Kidney tubule cell (primary cell): ENCODE data around the gene IRS1.

Experiments used
- DNase-seq: peaks from one replicate; pipeline ENCODE4 v3.0.0-alpha.2; 2018; ENCODE audit warnings: low spot score

IRS1 gene

DNA sequence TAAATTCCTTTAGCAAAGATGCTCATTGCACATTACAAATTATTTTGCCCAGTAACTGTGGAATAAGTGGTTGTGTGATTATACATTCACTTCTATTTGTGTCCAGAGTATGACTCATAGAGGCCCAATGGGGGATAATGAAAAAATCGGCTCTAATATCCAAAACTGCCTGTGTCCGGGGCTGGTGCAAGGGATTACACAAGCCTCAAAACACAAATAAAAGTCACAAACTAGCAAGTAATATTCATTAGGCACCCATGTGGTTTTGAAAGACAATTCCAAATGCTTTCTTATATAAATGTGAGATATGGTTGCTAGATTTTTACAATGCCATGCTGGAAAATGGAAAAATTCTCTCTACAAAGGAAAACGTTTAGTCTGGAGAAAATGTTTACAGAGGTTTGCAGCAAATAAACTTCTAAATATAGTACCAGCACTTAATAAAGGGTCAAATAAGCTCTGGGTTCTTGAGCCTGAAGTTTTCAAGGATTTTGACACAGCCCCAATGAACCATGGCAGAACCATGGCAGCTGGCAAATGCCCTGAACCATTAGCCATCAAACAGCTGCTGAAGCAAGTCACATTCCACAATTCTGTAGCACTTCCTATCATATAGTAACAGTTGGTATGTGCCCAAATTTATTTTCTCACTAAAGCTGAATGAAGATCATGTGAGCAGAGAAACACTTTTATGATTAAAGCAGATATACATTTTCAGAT, 40.5 kb downstream of the IRS1 start:
- peak; percentile 47 for DNase-seq

DNA sequence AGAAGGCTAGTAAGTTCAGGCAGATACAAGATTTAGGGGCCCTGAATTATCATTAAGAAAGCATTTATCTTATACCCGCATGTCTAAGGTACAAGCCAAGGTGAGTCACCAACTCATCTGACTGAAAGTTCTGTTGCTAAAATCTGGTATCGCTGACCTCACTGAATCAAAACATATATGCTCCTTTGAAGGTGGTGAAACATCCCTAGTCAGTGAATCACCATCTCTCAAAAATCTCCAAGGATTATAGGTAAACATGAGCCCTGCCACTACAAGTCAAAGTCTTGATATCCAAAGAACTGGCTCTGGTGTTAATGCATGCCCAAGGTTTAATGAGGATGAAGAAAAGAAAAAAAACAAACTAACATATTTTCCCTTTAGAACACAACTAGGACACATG, 43.5 kb downstream of the IRS1 start:
- DNase-seq: peak; percentile 95

DNA sequence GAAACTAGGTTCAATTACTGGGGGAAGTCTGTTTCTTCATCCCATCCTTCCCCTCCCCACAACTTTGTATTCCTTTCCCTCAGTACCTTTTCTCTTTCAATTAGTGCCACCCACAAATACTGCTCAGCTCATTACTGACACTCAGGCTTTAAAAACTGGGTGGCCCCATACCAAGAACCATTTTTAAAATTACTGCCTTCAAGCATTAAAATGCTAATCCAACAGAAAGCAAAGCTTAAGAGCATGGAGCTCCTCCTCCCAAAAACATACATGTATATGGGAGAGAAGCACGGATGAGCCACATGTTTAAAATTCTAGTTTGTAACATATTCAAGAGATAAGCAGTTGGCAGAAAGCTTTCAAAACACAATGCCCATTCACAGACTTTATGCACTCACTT, 44.0 kb downstream of the IRS1 start:
- DNase-seq: no peak

DNA sequence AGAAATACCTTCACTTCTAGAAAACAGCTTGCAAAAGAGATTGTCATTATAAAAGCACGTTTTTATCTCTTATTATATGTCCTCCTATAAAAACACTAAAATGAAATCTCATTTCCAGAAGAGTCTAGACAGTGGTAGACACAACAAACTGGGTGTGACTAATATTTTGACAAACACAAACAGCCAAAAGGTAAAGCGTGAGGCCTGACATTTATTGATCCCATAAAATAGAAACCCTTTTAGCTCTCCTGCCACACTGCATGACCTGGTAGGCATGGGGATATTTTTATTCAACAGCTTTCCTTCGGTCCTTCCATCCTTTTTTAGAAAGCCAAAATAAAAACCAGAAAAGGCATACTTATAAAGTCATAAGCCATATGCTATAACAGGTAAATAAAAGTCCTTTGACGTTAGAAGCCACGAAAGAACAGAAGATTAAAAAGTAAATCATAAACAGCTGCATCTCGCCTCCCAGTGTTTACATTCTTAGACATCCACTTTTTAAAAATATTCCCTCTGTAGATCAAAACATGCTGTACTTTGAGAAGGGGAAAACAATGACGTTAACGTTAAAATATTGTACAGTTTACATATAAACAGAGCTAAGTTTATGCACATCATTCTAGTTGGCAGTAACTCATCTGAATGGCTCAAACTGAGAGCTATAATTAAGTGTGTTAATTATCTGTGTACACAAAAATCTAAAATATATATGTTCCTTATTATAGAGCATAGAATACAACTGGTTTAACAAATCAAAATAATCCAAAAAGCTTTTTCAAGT, 44.6 kb downstream of the IRS1 start:
- no peak for DNase-seq

GRCh38 chr2:226752887-226753286, 46.7 kb downstream of the IRS1 start:
- no peak for DNase-seq

- DNase-seq: no peak
These were observed 52.3 kb downstream of the IRS1 start for GRCh38 chr2:226747288-226747687.

GRCh38 chr2:226746196-226746800, 53.3 kb downstream of the IRS1 start:
- no peak for DNase-seq

- DNase-seq: peak; percentile 75
These were observed 55.7 kb downstream of the IRS1 start for GRCh38 chr2:226743915-226744314.

- DNase-seq: no peak
These were observed 57.3 kb downstream of the IRS1 start for GRCh38 chr2:226742347-226742746.

GRCh38 chr2:226740039-226740648, 59.5 kb downstream of the IRS1 start:
- DNase-seq: no peak

- no peak for DNase-seq
These were observed 60.0 kb downstream of the IRS1 start for GRCh38 chr2:226739545-226740030.

GRCh38 chr2:226738821-226739544, 60.6 kb downstream of the IRS1 start:
- DNase-seq: no peak

- no peak for DNase-seq
These were observed 61.3 kb downstream of the IRS1 start for GRCh38 chr2:226738191-226738820.

- no peak for DNase-seq
These were observed 63.2 kb downstream of the IRS1 start for GRCh38 chr2:226736382-226736781.

DNA sequence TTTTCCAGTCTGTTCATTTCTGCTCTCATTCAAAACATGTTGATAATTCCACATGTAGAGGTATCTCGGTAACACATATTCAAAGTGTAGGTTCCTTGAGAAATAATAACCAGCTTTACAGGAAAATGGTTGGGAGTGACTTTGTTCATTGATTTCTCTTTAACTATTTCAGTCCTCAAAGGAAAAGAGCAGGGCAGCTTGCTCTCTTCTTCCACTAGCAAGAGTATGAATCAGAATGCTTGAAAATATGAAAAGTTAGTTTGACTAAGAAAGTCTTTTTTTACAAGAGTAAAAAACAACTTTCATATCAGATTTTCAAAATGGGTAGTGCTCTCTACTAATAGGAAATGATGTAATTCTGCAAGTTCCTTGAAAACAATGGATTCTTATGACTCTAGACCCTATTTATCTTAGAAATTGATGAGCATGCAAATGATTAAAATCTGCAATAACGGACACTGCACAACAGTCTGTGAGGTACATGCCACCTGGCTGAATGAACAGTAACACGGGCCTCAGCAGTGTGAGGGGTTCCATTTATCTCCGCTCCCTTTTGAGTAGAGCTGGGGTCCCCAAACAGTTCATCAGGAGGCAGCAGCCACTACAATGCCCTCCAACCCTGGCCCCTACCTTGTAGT, 65.6 kb downstream of the IRS1 start:
- DNase-seq: no peak

- DNase-seq: peak; percentile 63
These were observed 66.3 kb downstream of the IRS1 start for GRCh38 chr2:226733189-226733858.

DNA sequence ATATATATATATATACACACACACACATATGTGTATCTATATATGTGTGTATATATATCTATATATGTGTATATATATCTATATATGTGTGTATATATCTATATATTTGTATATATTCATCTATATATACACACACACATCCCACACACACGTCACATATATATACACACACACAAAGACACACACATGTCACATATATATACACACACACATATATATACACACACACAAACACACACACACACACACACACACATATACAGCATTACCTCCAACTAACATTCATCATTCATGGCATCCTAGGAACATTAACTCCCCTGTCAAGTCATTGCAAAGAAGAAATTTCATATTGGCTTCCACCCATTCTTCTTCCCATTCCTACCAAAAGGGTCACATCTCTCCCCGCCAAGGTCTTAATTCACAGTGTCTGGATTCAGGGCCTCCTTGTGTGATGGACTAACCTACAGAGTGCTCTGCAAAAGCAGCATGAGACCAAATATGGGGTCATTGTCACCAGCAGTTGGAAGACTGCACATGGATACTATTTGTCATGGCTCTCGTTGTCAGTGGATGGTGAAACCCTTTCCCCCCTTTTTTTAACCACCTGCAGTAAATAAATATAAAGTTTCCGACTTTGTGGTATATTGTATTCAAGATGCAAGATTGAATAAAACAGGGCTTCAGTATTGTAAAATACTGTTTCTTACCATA, 67.0 kb downstream of the IRS1 start:
- no peak for DNase-seq

DNA sequence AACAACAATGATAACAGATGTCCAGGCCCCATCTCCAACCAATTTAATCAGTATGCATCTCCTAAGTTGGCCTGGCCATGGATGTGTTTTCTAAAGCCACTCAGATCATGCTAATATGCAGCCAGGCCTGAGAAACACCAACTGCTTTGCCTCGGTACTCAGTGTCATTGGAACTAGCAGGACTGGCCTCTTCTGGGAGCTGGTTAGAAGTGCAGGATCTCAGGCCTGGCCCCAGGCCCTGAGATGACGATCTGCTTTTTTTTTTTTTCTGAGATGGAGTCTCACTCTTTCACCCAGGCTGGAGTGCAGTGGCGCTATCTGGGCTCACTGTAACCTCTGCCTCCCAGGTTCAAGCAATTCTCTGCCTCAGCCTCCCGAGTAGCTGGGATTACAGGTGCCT, 69.1 kb downstream of the IRS1 start:
- DNase-seq: no peak

GRCh38 chr2:226728996-226729395, 70.6 kb downstream of the IRS1 start:
- no peak for DNase-seq

DNA sequence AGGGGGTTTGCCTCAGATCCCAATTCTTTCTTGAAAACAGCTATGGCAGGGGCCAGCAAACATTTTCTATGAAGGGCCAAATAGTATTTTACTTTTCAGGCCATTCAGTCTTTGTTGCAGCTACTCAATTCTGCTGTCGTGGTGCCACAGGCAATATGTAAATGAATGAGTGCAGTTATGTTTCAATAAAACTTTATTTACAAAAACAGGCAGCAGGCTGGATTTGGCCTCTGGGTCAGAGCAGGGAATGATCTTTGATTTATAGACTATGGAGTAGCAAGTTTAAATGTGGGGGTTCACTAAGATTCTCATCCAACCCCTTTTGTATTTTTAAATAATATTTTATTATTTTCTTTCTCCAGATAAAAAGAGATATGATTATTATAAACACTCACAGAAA, 72.4 kb downstream of the IRS1 start:
- no peak for DNase-seq
